SIG-M5 treated with dmso at 0.1 percent for 504 hours (cell line): ENCODE results near the gene FILIP1L.
A peak's percentile ranks its signal among the peaks of the same experiment; 100 is the strongest.

Source experiments
- DNase-seq: peaks from one replicate; lab custom pipeline; 2025; ENCODE audit not compliant: unreplicated experiment; lab: John Stamatoyannopoulos, UW

FILIP1L gene

GRCh38 chr3:100125161-100125938 lies 11.0 kb upstream of the FILIP1L start:
- DNase-seq, result no peak

GRCh38 chr3:100124201-100124761 lies 10.0 kb upstream of the FILIP1L start:
- no peak for DNase-seq

- DNase-seq, result no peak
Observed at GRCh38 chr3:100123112-100123511, 8.8 kb upstream of the FILIP1L start.

GRCh38 chr3:100122321-100122720 lies 8.0 kb upstream of the FILIP1L start:
- DNase-seq, result no peak

GRCh38 chr3:100120693-100121092 lies 6.4 kb upstream of the FILIP1L start:
- no peak for DNase-seq

GRCh38 chr3:100120012-100120411 lies 5.7 kb upstream of the FILIP1L start:
- DNase-seq, result no peak

GRCh38 chr3:100117093-100117492 lies 2.8 kb upstream of the FILIP1L start:
- DNase-seq, result no peak

- peak; percentile 71 for DNase-seq
Observed at GRCh38 chr3:100113723-100114412, 433 bp downstream of the FILIP1L start.

- no peak for DNase-seq
Observed at GRCh38 chr3:100111728-100112127, 2.6 kb downstream of the FILIP1L start.

GRCh38 chr3:100110162-100110561 lies 4.1 kb downstream of the FILIP1L start:
- no peak for DNase-seq

- DNase-seq, result no peak
Observed at GRCh38 chr3:100108464-100109079, 5.7 kb downstream of the FILIP1L start.

GRCh38 chr3:100107221-100107814 lies 7.0 kb downstream of the FILIP1L start:
- no peak for DNase-seq

GRCh38 chr3:100106531-100107141 lies 7.7 kb downstream of the FILIP1L start:
- no peak for DNase-seq

- no peak for DNase-seq
Observed at GRCh38 chr3:100106094-100106493, 8.2 kb downstream of the FILIP1L start.

- peak; percentile 63 for DNase-seq
Observed at GRCh38 chr3:100105501-100105900, 8.8 kb downstream of the FILIP1L start.

GRCh38 chr3:100104817-100105413 lies 9.4 kb downstream of the FILIP1L start:
- DNase-seq, result no peak

- DNase-seq, result no peak
Observed at GRCh38 chr3:100104442-100104798, 9.9 kb downstream of the FILIP1L start.

- DNase-seq, result no peak
Observed at GRCh38 chr3:100103558-100104441, 10.5 kb downstream of the FILIP1L start.

GRCh38 chr3:100102757-100103156 lies 11.5 kb downstream of the FILIP1L start:
- DNase-seq, result no peak

- no peak for DNase-seq
Observed at GRCh38 chr3:100100425-100100824, 13.9 kb downstream of the FILIP1L start.
